Type B pancreatic cell (in vitro differentiated cells): Measurements from ENCODE around the gene BCAP31. TPM values are rescaled to one million over a fixed set of nuclear protein-coding genes. Genes with fewer than 3 reads are reported as not detected.

Source experiments
- DNase-seq: peaks from one replicate; pipeline ENCODE4 v3.0.0; 2021; ENCODE audit warnings: mixed read lengths; ENCODE audit not compliant: unreplicated experiment; ENCODE audit errors: extremely low spot score
- H3K27ac Mint-ChIP-seq: 2 replicates; pipeline ENCODE4 v1.8.0; 2021; ENCODE audit warnings: mild to moderate bottlenecking, mixed read lengths
- H3K27me3 Mint-ChIP-seq: 2 replicates; pipeline ENCODE4 v1.8.0; 2021; ENCODE audit warnings: mixed read lengths
- H3K36me3 Mint-ChIP-seq: 2 replicates; pipeline ENCODE4 v1.8.0; 2021; ENCODE audit warnings: mixed read lengths
- H3K4me1 Mint-ChIP-seq: one replicate; pipeline ENCODE4 v1.8.0; 2021; ENCODE audit warnings: mixed read lengths; ENCODE audit not compliant: unreplicated experiment
- H3K4me3 Mint-ChIP-seq: 2 replicates; pipeline ENCODE4 v1.8.0; 2021; ENCODE audit warnings: mild to moderate bottlenecking, mixed read lengths
- H3K9me3 Mint-ChIP-seq: 2 replicates; pipeline ENCODE4 v1.8.0; 2021; ENCODE audit warnings: mixed read lengths
- CTCF ChIP-seq: fragments of 200-600 bp; sonication (generic); conservative IDR thresholded peaks from 2 replicates; pipeline ENCODE4 v1.5.0; 2021; ENCODE audit warnings: antibody characterized with exemption, mild to moderate bottlenecking
- total RNA-seq: library from RNA; stranded (reverse); gene quantifications from 2 replicates; pipeline ENCODE4 v1.2.1, GENCODE V29; 2021; ENCODE audit warnings: low replicate concordance

The BCAP31 gene
- total RNA-seq, 1 donor from 2014 or later: 160 TPM

- Mint-ChIP-seq H3K27ac (no peak overlapping the region), H3K27me3 (peaks cover 41% of the 10 kb centered on the region), H3K4me1 (peaks cover 9% of the 10 kb centered on the region), H3K9me3 (no peaks in the 10 kb centered on the region), H3K36me3 (no peaks in the 10 kb centered on the region), H3K4me3 (no peak overlapping the region)
- no peak for TF ChIP-seq CTCF
- no peak for DNase-seq
These were observed 53.2 kb downstream of the BCAP31 start for GRCh38 chrX:153670748-153671588.

- Mint-ChIP-seq H3K36me3 (no peaks in the 10 kb centered on the region), H3K4me1 (peaks cover 9% of the 10 kb centered on the region), H3K9me3 (no peaks in the 10 kb centered on the region), H3K4me3 (no peak overlapping the region), H3K27ac (no peak overlapping the region), H3K27me3 (peaks cover 48% of the 10 kb centered on the region)
- no peak for DNase-seq
- no peak for TF ChIP-seq CTCF
These were observed 54.1 kb downstream of the BCAP31 start for GRCh38 chrX:153669901-153670731.

- H3K27me3 Mint-ChIP-seq: peaks cover 48% of the 10 kb centered on the region
- TF ChIP-seq CTCF: peak; percentile 84
- no peak overlapping the region for H3K27ac Mint-ChIP-seq
- no peak overlapping the region for H3K4me3 Mint-ChIP-seq
- peaks cover 6% of the 10 kb centered on the region for H3K4me1 Mint-ChIP-seq
- DNase-seq: no peak
- no peaks in the 10 kb centered on the region for H3K36me3 Mint-ChIP-seq
- no peaks in the 10 kb centered on the region for H3K9me3 Mint-ChIP-seq
These were observed 54.9 kb downstream of the BCAP31 start for GRCh38 chrX:153669174-153669890.

- Mint-ChIP-seq H3K4me3 (no peak overlapping the region), H3K4me1 (peaks cover 3% of the 10 kb centered on the region), H3K9me3 (no peaks in the 10 kb centered on the region), H3K36me3 (no peaks in the 10 kb centered on the region), H3K27ac (no peak overlapping the region), H3K27me3 (peaks cover 45% of the 10 kb centered on the region)
- DNase-seq: no peak
- no peak for TF ChIP-seq CTCF
These were observed 55.6 kb downstream of the BCAP31 start for GRCh38 chrX:153668423-153669173.

GRCh38 chrX:153667956-153668396 is 56.2 kb downstream of the BCAP31 start:
- Mint-ChIP-seq H3K27me3 (peaks cover 49% of the 10 kb centered on the region), H3K27ac (no peak overlapping the region), H3K9me3 (no peaks in the 10 kb centered on the region), H3K36me3 (no peaks in the 10 kb centered on the region), H3K4me3 (no peak overlapping the region), H3K4me1 (peaks cover 3% of the 10 kb centered on the region)
- TF ChIP-seq CTCF: peak; percentile 82
- DNase-seq: peak; percentile 83
